ENCODE data around the gene MYRF. TPM values are rescaled to one million over a fixed set of nuclear protein-coding genes. Genes with fewer than 3 reads are reported as not detected.

MYRF gene
- total and polyA plus RNA-seq, 7 donors = 0.01 to 0.24 (median 0.11) TPM; not detected in 1

DNA sequence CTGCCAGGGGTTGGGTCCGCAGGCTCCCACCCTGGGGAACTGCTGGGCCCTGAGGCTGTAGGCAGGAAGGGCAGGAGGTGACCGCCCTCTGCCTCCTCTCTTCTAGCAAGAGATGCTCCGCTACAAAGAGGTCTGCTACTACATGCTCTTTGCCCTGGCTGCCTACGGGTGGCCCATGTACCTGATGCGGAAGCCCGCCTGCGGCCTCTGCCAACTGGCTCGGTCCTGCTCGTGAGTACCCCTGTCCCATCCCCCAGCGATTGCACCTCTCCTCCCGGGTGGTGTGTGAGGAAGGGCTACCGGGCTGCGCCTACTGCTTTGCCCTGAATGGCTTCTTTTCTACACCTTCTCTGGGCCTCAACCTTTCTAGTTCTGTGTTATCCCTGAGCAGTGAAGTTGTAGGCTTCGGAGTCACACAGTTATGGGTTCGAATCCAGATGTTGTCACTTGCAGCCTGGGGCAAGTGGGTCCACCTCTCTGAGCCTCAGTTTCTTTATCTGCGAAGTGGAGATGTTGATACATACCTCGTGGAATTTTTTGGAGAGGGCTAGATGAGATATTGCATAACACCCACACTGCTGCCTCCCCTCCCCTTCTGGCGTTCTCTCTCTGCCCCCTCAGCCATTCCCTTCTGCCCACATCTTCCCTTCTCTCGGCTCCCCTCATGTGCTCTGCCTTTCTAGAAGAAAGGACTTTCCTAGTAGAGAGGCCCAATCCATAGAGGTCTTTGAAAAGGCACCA is 21.1 kb upstream of the MYRF start:
- TF ChIP-seq, protein P1, sequence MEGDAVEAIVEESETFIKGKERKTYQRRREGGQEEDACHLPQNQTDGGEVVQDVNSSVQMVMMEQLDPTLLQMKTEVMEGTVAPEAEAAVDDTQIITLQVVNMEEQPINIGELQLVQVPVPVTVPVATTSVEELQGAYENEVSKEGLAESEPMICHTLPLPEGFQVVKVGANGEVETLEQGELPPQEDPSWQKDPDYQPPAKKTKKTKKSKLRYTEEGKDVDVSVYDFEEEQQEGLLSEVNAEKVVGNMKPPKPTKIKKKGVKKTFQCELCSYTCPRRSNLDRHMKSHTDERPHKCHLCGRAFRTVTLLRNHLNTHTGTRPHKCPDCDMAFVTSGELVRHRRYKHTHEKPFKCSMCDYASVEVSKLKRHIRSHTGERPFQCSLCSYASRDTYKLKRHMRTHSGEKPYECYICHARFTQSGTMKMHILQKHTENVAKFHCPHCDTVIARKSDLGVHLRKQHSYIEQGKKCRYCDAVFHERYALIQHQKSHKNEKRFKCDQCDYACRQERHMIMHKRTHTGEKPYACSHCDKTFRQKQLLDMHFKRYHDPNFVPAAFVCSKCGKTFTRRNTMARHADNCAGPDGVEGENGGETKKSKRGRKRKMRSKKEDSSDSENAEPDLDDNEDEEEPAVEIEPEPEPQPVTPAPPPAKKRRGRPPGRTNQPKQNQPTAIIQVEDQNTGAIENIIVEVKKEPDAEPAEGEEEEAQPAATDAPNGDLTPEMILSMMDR (IDR thresholded peaks at IDR 0.05) = no peak
- H3K4me3 ChIP-seq = no peak overlapping the region
- H3K27ac ChIP-seq = peak overlapping the region; percentile 78
- H3K27me3 ChIP-seq (ENCODE audit: insufficient read depth in 3 of 3, low read length in 2 of 3) = no peaks in the 10 kb centered on the region
- peaks cover 22% of the 10 kb centered on the region for H3K4me1 ChIP-seq
- H3K9me3 ChIP-seq = no peaks in the 10 kb centered on the region
- ATAC-seq (no peak), DNase-seq (no peak)
- intact Hi-C loops (cut with DNase I) = loop anchor here in 1 of 2 donors (5.0 to 10.0 kb wide), 2 partner anchors 149 to 257 kb away; partner anchors contain the start of gene SYT7
- H3K36me3 ChIP-seq (ENCODE audit: insufficient read depth in 1 of 2, low read depth in 1 of 2) = peaks cover 0 to 32% of the 10 kb centered on the region in 2 donors
- WGBS, 3 donors = 85 to 88% (median 87%) methylated on average over 19 of the region's 19 CpGs

- no peak for ATAC-seq
- peak overlapping the region; percentile 78 for H3K27ac ChIP-seq
- WGBS, 3 donors = 60 to 77% (median 63%) methylated on average over 8 of the region's 8 CpGs
These were observed 20.3 kb upstream of the MYRF start for GRCh38 chr11:61731952-61732675.

DNA sequence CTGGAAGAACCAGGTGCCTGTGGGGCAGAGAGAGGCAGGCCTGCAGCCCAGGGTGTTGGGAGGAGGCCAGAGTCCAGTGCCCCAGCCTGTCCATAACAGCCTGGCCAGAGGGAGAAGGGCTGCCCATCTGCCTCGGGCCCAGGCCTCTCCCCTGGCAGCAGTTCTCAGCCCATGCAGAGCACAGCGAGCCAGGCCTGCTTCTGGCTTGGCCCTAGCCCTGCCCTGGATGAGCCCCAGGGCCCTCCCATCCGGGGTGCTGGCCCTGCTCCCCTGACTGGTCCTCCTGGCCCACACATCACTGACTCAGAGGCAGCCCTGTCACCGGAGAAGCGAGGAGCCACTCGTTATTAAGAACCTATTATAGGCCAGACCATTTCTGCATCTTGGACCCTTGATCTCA is 19.7 kb upstream of the MYRF start:
- Histone ChIP-seq H3K4me1 (peaks cover 22% of the 10 kb centered on the region), H3K36me3 (ENCODE audit: insufficient read depth in 1 of 2, low read depth in 1 of 2) (peaks cover 0 to 37% of the 10 kb centered on the region in 2 donors), H3K27ac (peak overlapping the region; percentile 78), H3K9me3 (no peaks in the 10 kb centered on the region), H3K27me3 (ENCODE audit: insufficient read depth in 3 of 3, low read length in 2 of 3) (no peaks in the 10 kb centered on the region), H3K4me3 (no peak overlapping the region)
- TF ChIP-seq, protein P1 (IDR thresholded peaks at IDR 0.05) = no peak
- intact Hi-C loops (cut with DNase I) = loop anchor here (1.0 to 10.0 kb wide), 4 partner anchors 52 to 258 kb away; partner anchors contain the start of genes DAGLA (in 2 of the 2) and SYT7 (in 1 of the 2)
- peak; percentile 44 to 84 for DNase-seq
- peak; percentile 68 to 86 (median 78) for ATAC-seq
- 23 to 24% (median 23%) methylated on average over 5 to 6 of the region's 6 CpGs for WGBS, 3 donors

More at GRCh38 chr11:61731952-61732675, 20.3 kb upstream of the MYRF start:
- Histone ChIP-seq H3K4me3 (no peak overlapping the region), H3K9me3 (no peaks in the 10 kb centered on the region), H3K36me3 (ENCODE audit: insufficient read depth in 1 of 2, low read depth in 1 of 2) (peaks cover 0 to 36% of the 10 kb centered on the region in 2 donors), H3K27me3 (ENCODE audit: insufficient read depth in 3 of 3, low read length in 2 of 3) (no peaks in the 10 kb centered on the region), H3K4me1 (peaks cover 22% of the 10 kb centered on the region)
- intact Hi-C loops (cut with DNase I) = loop anchor here (2.0 to 10.0 kb wide), 3 partner anchors 51 to 257 kb away; partner anchors contain the start of genes DAGLA (in 1 of the 2) and SYT7 (in 1 of the 2)
- TF ChIP-seq, protein P1 (IDR thresholded peaks at IDR 0.05) = no peak
- no peak for DNase-seq

DNA sequence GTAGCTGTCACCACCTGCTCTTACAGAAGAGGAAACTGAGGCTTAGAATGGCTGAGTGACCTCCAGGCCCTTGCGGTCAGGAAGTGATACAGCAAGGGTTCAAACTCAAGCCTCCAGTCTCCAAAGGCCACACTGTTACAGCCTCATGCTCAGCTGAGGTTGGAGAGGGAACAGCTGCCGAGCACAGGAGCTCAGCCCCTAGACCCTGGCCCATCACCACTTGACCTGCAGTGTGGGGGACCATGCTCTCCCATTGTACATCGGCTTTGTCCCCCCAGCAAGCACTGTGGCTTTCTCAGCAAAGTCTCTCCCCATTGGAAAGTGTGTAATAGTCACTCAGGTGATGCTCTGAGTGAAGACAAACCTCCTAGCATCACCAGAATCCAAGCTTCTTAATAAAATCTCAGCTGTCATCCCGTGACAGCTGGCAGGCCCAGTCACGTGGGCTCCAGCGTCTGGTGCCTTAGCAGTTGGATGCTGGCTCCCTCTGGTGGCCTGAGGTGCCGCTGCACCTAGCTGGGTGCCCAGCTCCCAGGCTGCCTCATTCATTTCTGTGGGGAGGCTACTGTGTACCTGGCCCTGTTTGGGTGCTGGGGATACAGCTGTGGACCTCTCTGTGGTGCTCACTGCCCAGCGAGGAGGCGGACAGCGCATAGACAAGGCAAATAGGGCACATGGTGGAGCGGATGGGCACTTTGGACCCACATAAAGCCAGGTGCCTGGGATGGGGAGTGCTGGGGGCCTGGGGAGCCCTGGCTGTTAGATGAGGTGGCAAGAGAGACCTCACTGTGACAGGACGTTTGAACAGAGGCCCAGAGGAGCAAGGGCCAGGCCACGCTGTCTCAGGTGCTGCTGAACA is 19.1 kb upstream of the MYRF start:
- intact Hi-C loops (cut with DNase I) = loop anchor here (1.0 to 10.0 kb wide), 4 partner anchors 53 to 259 kb away; partner anchors contain the start of genes DAGLA (in 2 of the 2) and SYT7 (in 1 of the 2)
- DNase-seq (peak; percentile 87 to 93), ATAC-seq (peak; percentile 87 to 95 (median 91))
- no peaks in the 10 kb centered on the region for H3K27me3 ChIP-seq (ENCODE audit: insufficient read depth in 3 of 3, low read length in 2 of 3)
- WGBS, 3 donors = 23 to 31% (median 25%) methylated on average over 13 of the region's 13 CpGs
- peak overlapping the region; percentile 78 for H3K27ac ChIP-seq
- no peaks in the 10 kb centered on the region for H3K9me3 ChIP-seq
- H3K4me3 ChIP-seq = no peak overlapping the region
- H3K4me1 ChIP-seq = peaks cover 22% of the 10 kb centered on the region
- TF ChIP-seq, protein P1 (IDR thresholded peaks at IDR 0.05) = peak; percentile 99
- peaks cover 0 to 31% of the 10 kb centered on the region in 2 donors for H3K36me3 ChIP-seq (ENCODE audit: insufficient read depth in 1 of 2, low read depth in 1 of 2)

Data from psoas muscle (tissue), 8 donors.